K562 (cell line): ENCODE results near the gene DPH1. TPM values are rescaled to one million over a fixed set of nuclear protein-coding genes. Genes with fewer than 3 reads are reported as not detected.

ENCODE experiments used
- ATAC-seq: fragments of 200-7000 bp; cut with Tn5 transposase; 3 replicates; pipeline ENCODE4 v1.9.1; 2020; ENCODE audit warnings: moderate library complexity
- BruUV-seq: library from RNA; stranded (reverse); fragments of 400-500 nt; replicated peaks from 2 replicates; lab custom pipeline; 2021; lab: Mats Ljungman, UMichigan
- CTCF ChIA-PET: fragments of 300-600 bp; formaldehyde crosslinking; extraction: SDS; loops from one replicate; lab custom pipeline; 2021; ENCODE audit warnings: low intra/inter-chr PET ratio; lab: Yijun Ruan, JAX
- POLR2A ChIA-PET: fragments of 300-600, 350-650 bp; sonication (Branson Sonifier 250); formaldehyde crosslinking; extraction: SDS; loops from one replicate; lab custom pipeline; 2021; ENCODE audit warnings: antibody characterized with exemption, inconsistent platforms; lab: Yijun Ruan, JAX
- DNase-seq, 4 experiments: peaks; one replicate each; pipeline versions ENCODE4 v3.0.0 to v3.0.0-alpha.2; 2011 to 2018; ENCODE audit warnings: low spot score in 3 of 4, mixed read lengths in 3 of 4; ENCODE audit errors: extremely low read depth in 1 of 4
- FAIRE-seq: peaks from 2 replicates; lab custom pipeline; 2011; peaks lifted over from hg19 to GRCh38; lab: Jason Lieb, UNC
- H2AFZ ChIP-seq: 2 replicates; pipeline ENCODE4 v1.6.0; 2011; ENCODE audit warnings: low read depth, low read length, control low read depth, inconsistent platforms
- H3K27ac ChIP-seq: fragments of 200-600 bp; 3 replicates; pipeline ENCODE4 v1.8.0; 2011; ENCODE audit warnings: low read depth, mild to moderate bottlenecking, control low read depth, inconsistent platforms, low read length, moderate library complexity, mixed read lengths; ENCODE audit errors: extremely low read depth
- H3K27me3 ChIP-seq, 2 experiments: fragments of 300-600 bp in 1 of 2; 2 replicates in 1 of 2; 3 replicates in 1 of 2; pipeline versions ENCODE4 v1.6.0 to v1.8.0; 2011; ENCODE audit warnings: inconsistent platforms in 2 of 2, low read length in 2 of 2, mild to moderate bottlenecking in 1 of 2, mixed read lengths in 1 of 2, moderate library complexity in 1 of 2; ENCODE audit not compliant: control insufficient read depth in 2 of 2, insufficient read depth in 2 of 2
- H3K36me3 ChIP-seq: fragments of 300-600 bp; 3 replicates; pipeline ENCODE4 v1.8.0; 2011; ENCODE audit warnings: mild to moderate bottlenecking, low read length, inconsistent platforms; ENCODE audit not compliant: control insufficient read depth, insufficient read depth
- H3K4me1 ChIP-seq, 2 experiments: fragments of 200-600 bp in 1 of 2; replicated peaks in 1 of 2; 2 replicates in 1 of 2; 3 replicates in 1 of 2; pipeline versions ENCODE4 v1.5.1 to v1.8.0; 2011; ENCODE audit warnings: inconsistent platforms in 2 of 2, low read length in 2 of 2, mild to moderate bottlenecking in 1 of 2, mixed read lengths in 1 of 2, moderate library complexity in 1 of 2; ENCODE audit not compliant: control insufficient read depth in 2 of 2, insufficient read depth in 2 of 2
- H3K4me2 ChIP-seq: 2 replicates; pipeline ENCODE4 v1.6.1; 2011; ENCODE audit warnings: low read length, control low read depth, inconsistent platforms, mixed read lengths; ENCODE audit not compliant: insufficient read depth
- H3K4me3 ChIP-seq: fragments of 200-600 bp; sonication (generic), shearing (Covaris generic); 2 replicates; pipeline ENCODE4 v1.5.1; 2016; ENCODE audit warnings: control low read depth, inconsistent platforms
- H3K79me2 ChIP-seq: fragments of 200-600 bp; 3 replicates; pipeline ENCODE4 v1.8.0; 2011; ENCODE audit warnings: low read length, inconsistent platforms; ENCODE audit not compliant: control insufficient read depth, insufficient read depth
- H3K9ac ChIP-seq, 2 experiments: 2 replicates each; pipeline versions ENCODE4 v1.6.0 to v1.6.1; 2011; ENCODE audit warnings: low read depth in 2 of 2, low read length in 2 of 2, control low read depth in 1 of 2, inconsistent platforms in 1 of 2, mild to moderate bottlenecking in 1 of 2, mixed read lengths in 1 of 2; ENCODE audit not compliant: insufficient read depth in 1 of 2
- H3K9me1 ChIP-seq: one replicate; pipeline ENCODE4 v1.6.0; 2011; ENCODE audit warnings: inconsistent platforms, mild to moderate bottlenecking, low read length, moderate library complexity; ENCODE audit not compliant: control insufficient read depth, insufficient read depth
- H3K9me3 ChIP-seq: replicated peaks from 2 replicates; pipeline ENCODE4 v1.5.1; 2011; ENCODE audit warnings: low read depth, low read length, inconsistent platforms; ENCODE audit not compliant: control insufficient read depth, insufficient read depth
- H4K20me1 ChIP-seq: replicated peaks from 2 replicates; pipeline ENCODE4 v1.6.1; 2011; ENCODE audit warnings: low read length, inconsistent platforms, mixed read lengths; ENCODE audit not compliant: control insufficient read depth, insufficient read depth
- CTCF ChIP-seq, 3 experiments: IDR thresholded peaks in 2 of 3; conservative IDR thresholded peaks in 1 of 3; 2 replicates each; pipeline ENCODE4 v1.5.1; 2011 to 2012; ENCODE audit warnings: low read length in 3 of 3, mild to moderate bottlenecking in 3 of 3, control low read depth in 2 of 3, improper control_type of control experiment in 1 of 3, inconsistent platforms in 1 of 3, low read depth in 1 of 3, mixed read lengths in 1 of 3, moderate library complexity in 1 of 3; ENCODE audit not compliant: insufficient read depth in 2 of 3
- CTCFL ChIP-seq: IDR thresholded peaks from 2 replicates; pipeline ENCODE4 v1.6.1; 2011; ENCODE audit warnings: borderline replicate concordance, low read depth, mild to moderate bottlenecking, moderate library complexity, low read length; ENCODE audit not compliant: insufficient read depth, poor library complexity, severe bottlenecking
- TCF7L2 ChIP-seq: fragments of 150-350 bp; IDR thresholded peaks from 2 replicates; pipeline ENCODE4 v1.6.1; 2016; ENCODE audit warnings: low read depth, mild to moderate bottlenecking, low read length, moderate library complexity
- WGBS: fragments of 100-300 bp; shearing (Covaris generic); methylation state at CpG from one replicate; pipeline ENCODE4 v1.1.6; 2016; ENCODE audit warnings: low coverage, mixed read lengths; ENCODE audit not compliant: insufficient coverage; ENCODE audit errors: missing lambda C conversion rate; 5-methylcytosine and 5-hydroxymethylcytosine counted together
- in situ Hi-C: fragments of 300-500 bp; cut with MboI; formaldehyde crosslinking; loops from 4 replicates; pipeline ENCODE4 v1.15.0; 2018; ENCODE audit warnings: inconsistent platforms, mixed read lengths
- intact Hi-C: fragments of 100-400 bp; cut with micrococcal nuclease; formaldehyde crosslinking; loops from 2 replicates; pipeline ENCODE4 v1.14.2; 2022
- polyA plus RNA-seq, 8 experiments: library from polyadenylated mRNA; depleted of rRNA in 4 of 8; stranded (reverse) in 5 of 8; unstranded in 3 of 8; fragments of >200 nt; fragmentation: Nextera tagmentation in 2 of 8; fragmentation: Illumina TruSeq in 1 of 8; extraction: Ambion mirVana in 2 of 8; extraction: Trizol in 1 of 8; gene quantifications; 2 replicates each; pipeline versions ENCODE4 v1.2.1 to v1.2.3, GENCODE V29; 2011 to 2014; ENCODE audit warnings: inconsistent platforms in 1 of 8, missing spikeins in 1 of 8
- total RNA-seq, 7 experiments: library from RNA; depleted of rRNA in 6 of 7; stranded (reverse); fragments of >200 nt in 6 of 7; fragmentation: Illumina TruSeq in 2 of 7; extraction: Trizol in 2 of 7; gene quantifications; 2 replicates each; pipeline versions ENCODE4 v1.2.1 to v1.2.3, GENCODE V29; 2011 to 2021; ENCODE audit warnings: low replicate concordance in 1 of 7

Gene DPH1
- total and polyA plus RNA-seq, 9 of the 15 experiments (the other 6 are each of a cell fraction or from before 2014, with no cell fraction given) = 0.42 to 40.6 (median 20.2) TPM

- intact Hi-C loops (no loop called here), in situ Hi-C loops (no loop called here)
- Histone ChIP-seq H3K9me1 (no peaks in the 10 kb centered on the region), H3K4me1 (peaks cover 0 to 2% of the 10 kb centered on the region in 2 experiments; a peak in 1 of 5 replicates), H4K20me1 (no peaks in the 10 kb centered on the region), H3K4me2 (no peak overlapping the region), H3K27ac (no peak overlapping the region), H2AFZ (no peak overlapping the region), H3K9ac (no peak overlapping the region), H3K36me3 (peaks cover 11% of the 10 kb centered on the region; the same call in 1 of the 3 replicates), H3K27me3 (no peaks in the 10 kb centered on the region), H3K79me2 (no peaks in the 10 kb centered on the region), H3K4me3 (no peak overlapping the region), H3K9me3 (no peaks in the 10 kb centered on the region)
- ChIA-PET POLR2A (interaction anchor here (0.5 to 0.6 kb wide), 2 partner anchors 9 to 11 kb away, joined by 3 read pairs; no protein-coding TSS in a partner anchor), CTCF (no interaction called here)
- FAIRE-seq (no peak), ATAC-seq (no peak), DNase-seq (no peak)
- TF ChIP-seq CTCFL (peak; percentile 12), CTCF (IDR thresholded peaks at IDR 0.05 in 2 of 3, conservative IDR thresholded peaks at IDR 0.05 in 1 of 3; ENCODE audit: insufficient read depth in 2 of 3, low read depth in 1 of 3, low read length in 3 of 3) (peak in 1 of 3 experiments; percentile 15; a peak in 1 of 6 replicates), TCF7L2 (no peak)
- WGBS = 80% methylated on average over 8 of the region's 13 CpGs
- BruUV-seq = no TSS peak
Measured at GRCh38 chr17:2070241-2071023, 40.5 kb downstream of the DPH1 start.
